Urinary bladder (tissue), 4 donors: ENCODE results near the gene ZNF582. TPM values are rescaled to one million over a fixed set of nuclear protein-coding genes. Genes with fewer than 3 reads are reported as not detected.
"Not testable (repeated sequence)": the region's sequence is repeated elsewhere in the genome, so short reads cannot be mapped to it uniquely, and the experiment has no call there.

Source experiments
- DNase-seq: peaks from one replicate; pipeline ENCODE4 v3.0.0-alpha.2; 2015; ENCODE audit errors: extremely low spot score
- H3K27ac ChIP-seq: one replicate; pipeline ENCODE4 v1.5.1; 2013; ENCODE audit warnings: low read depth, mild to moderate bottlenecking, moderate library complexity
- H3K36me3 ChIP-seq: one replicate; pipeline ENCODE4 v1.6.1; 2013; ENCODE audit warnings: mild to moderate bottlenecking, moderate library complexity; ENCODE audit not compliant: insufficient read depth
- H3K4me1 ChIP-seq: one replicate; pipeline ENCODE4 v1.6.1; 2013; ENCODE audit warnings: mild to moderate bottlenecking, moderate library complexity; ENCODE audit not compliant: insufficient read depth
- H3K4me3 ChIP-seq: one replicate; pipeline ENCODE4 v1.5.1; 2013; ENCODE audit warnings: low read depth, low read length
- WGBS: extraction: QIAGEN DNeasy Blood & Tissue Kit; methylation state at CpG from one replicate; pipeline ENCODE4 v1.1.7; 2013; 5-methylcytosine and 5-hydroxymethylcytosine counted together
- polyA plus RNA-seq: library from polyadenylated mRNA; stranded (reverse); fragments of 200-250 nt; gene quantifications from one replicate; pipeline ENCODE4 v1.2.3, GENCODE V29; 2013
- total RNA-seq: library from RNA; depleted of rRNA; stranded (reverse); fragments of >200 nt; gene quantifications from one replicate; pipeline ENCODE4 v1.2.3, GENCODE V29; 2014
- donor health status: healthy with polysubstance abuse.
- donor health status: healthy.

ZNF582 gene
- total and polyA plus RNA-seq, 2 donors, result 4.0 to 5.3 TPM

GRCh38 chr19:56339031-56339430 is 54.3 kb downstream of the ZNF582 start:
- not testable (repeated sequence) for H3K4me1 ChIP-seq, H3K36me3 ChIP-seq, H3K4me3 ChIP-seq, H3K27ac ChIP-seq, DNase-seq
- WGBS, result 97% methylated on average over 8 of the region's 10 CpGs

GRCh38 chr19:56337077-56337476 is 56.3 kb downstream of the ZNF582 start:
- H3K4me1 ChIP-seq, H3K4me3 ChIP-seq, DNase-seq, H3K36me3 ChIP-seq, H3K27ac ChIP-seq: not testable (repeated sequence)
- WGBS, result 87% methylated on average over 8 of the region's 8 CpGs

- not testable (repeated sequence) for H3K36me3 ChIP-seq, H3K27ac ChIP-seq, H3K4me1 ChIP-seq, DNase-seq, H3K4me3 ChIP-seq
Observed at GRCh38 chr19:56335371-56335770, 58.0 kb downstream of the ZNF582 start.

DNA sequence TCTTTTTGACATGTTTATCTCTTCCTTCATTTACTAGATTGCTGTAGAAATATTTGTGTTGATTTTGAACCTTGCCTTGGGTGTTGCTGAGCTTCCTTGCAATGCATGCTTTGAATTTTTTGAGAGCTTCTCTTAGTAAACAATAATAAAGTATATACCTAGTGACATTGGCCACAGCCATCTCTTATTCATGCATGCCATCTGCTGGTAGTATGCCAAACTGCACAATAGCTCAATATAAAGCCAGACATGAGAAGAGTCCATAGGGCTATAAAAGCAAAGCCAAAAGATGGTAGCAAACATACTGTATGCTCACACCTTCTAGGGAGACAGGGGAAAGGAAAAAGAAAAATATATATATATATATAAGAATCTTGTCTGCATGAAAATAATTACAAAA is 59.8 kb downstream of the ZNF582 start:
- DNase-seq, result no peak
- no peak overlapping the region for H3K4me3 ChIP-seq

More for the DNA sequence above, 59.8 kb downstream of the ZNF582 start:
- H3K4me1 ChIP-seq, result no peaks in the 10 kb centered on the region
- no peaks in the 10 kb centered on the region for H3K36me3 ChIP-seq
- H3K27ac ChIP-seq, result no peak overlapping the region

Other genes starting within 250 kb of the ZNF582 start
- not detected for gene GALP, start 217.5 kb downstream of the ZNF582 start, total RNA-seq
- gene GALP, start 217.5 kb downstream of the ZNF582 start, polyA plus RNA-seq, result not detected
- gene ZSCAN5B, start 195.8 kb downstream of the ZNF582 start, total RNA-seq, result not detected
- not detected for gene ZSCAN5B, start 195.8 kb downstream of the ZNF582 start, polyA plus RNA-seq
- gene ZSCAN5C, start 191.3 kb downstream of the ZNF582 start, total RNA-seq, result not detected
- not detected for gene ZSCAN5C, start 191.3 kb downstream of the ZNF582 start, polyA plus RNA-seq
- not detected for gene EDDM13, start 120.8 kb downstream of the ZNF582 start, total RNA-seq
- gene EDDM13, start 120.8 kb downstream of the ZNF582 start, polyA plus RNA-seq, result 0.43 TPM
- gene ZSCAN5A, start 78.7 kb downstream of the ZNF582 start, total RNA-seq, result 17.2 TPM
- 6.4 TPM for gene ZSCAN5A, start 78.7 kb downstream of the ZNF582 start, polyA plus RNA-seq
- gene ZNF583, start 10.8 kb upstream of the ZNF582 start, total RNA-seq, result 22.7 TPM
- gene ZNF583, start 10.8 kb upstream of the ZNF582 start, polyA plus RNA-seq, result 3.6 TPM
- gene ZNF667, start 83.8 kb upstream of the ZNF582 start, total RNA-seq, result 14.6 TPM
- gene ZNF667, start 83.8 kb upstream of the ZNF582 start, polyA plus RNA-seq, result 3.5 TPM
- gene ZNF471, start 114.3 kb upstream of the ZNF582 start, total RNA-seq, result 18.5 TPM
- gene ZNF471, start 114.3 kb upstream of the ZNF582 start, polyA plus RNA-seq, result 6.8 TPM
- gene ZFP28, start 145.4 kb upstream of the ZNF582 start, total RNA-seq, result 16.2 TPM
- gene ZFP28, start 145.4 kb upstream of the ZNF582 start, polyA plus RNA-seq, result 5.9 TPM
- 9.7 TPM for gene ZNF470, start 173.9 kb upstream of the ZNF582 start, total RNA-seq
- gene ZNF470, start 173.9 kb upstream of the ZNF582 start, polyA plus RNA-seq, result 4.0 TPM
- gene ZNF71, start 201.8 kb upstream of the ZNF582 start, total RNA-seq, result 9.1 TPM
- gene ZNF71, start 201.8 kb upstream of the ZNF582 start, polyA plus RNA-seq, result 8.2 TPM
- 1.8 TPM for gene SMIM17, start 249.6 kb upstream of the ZNF582 start, total RNA-seq
- 0.34 TPM for gene SMIM17, start 249.6 kb upstream of the ZNF582 start, polyA plus RNA-seq